GM19240 (cell line): ENCODE data around the gene RASIP1.
"Not testable (repeated sequence)": the region's sequence is repeated elsewhere in the genome, so short reads cannot be mapped to it uniquely, and the experiment has no call there.

Source experiments
- DNase-seq: peaks from one replicate; pipeline ENCODE4 v3.0.0; 2011; ENCODE audit warnings: low spot score; ENCODE audit not compliant: insufficient read length

RASIP1 gene

DNA sequence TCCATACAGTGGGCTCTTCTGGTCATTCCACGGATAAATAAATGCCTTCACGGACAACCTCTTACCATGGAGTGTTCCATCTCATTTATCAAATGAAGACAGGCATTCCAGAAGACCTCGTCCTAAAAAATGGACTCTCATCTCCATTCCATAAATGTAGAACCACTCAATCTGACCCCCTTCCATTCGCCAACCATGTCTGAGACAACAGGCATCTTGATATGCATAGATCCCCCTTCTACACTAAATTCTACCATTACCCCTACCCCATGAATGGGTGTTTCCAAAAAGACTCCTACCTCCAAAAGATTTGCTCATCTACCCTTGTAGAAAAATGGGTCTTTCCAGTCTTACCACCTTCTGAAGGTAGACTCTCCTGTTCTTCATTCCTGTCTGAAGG is 9.0 kb downstream of the RASIP1 start:
- DNase-seq, result no peak

DNA sequence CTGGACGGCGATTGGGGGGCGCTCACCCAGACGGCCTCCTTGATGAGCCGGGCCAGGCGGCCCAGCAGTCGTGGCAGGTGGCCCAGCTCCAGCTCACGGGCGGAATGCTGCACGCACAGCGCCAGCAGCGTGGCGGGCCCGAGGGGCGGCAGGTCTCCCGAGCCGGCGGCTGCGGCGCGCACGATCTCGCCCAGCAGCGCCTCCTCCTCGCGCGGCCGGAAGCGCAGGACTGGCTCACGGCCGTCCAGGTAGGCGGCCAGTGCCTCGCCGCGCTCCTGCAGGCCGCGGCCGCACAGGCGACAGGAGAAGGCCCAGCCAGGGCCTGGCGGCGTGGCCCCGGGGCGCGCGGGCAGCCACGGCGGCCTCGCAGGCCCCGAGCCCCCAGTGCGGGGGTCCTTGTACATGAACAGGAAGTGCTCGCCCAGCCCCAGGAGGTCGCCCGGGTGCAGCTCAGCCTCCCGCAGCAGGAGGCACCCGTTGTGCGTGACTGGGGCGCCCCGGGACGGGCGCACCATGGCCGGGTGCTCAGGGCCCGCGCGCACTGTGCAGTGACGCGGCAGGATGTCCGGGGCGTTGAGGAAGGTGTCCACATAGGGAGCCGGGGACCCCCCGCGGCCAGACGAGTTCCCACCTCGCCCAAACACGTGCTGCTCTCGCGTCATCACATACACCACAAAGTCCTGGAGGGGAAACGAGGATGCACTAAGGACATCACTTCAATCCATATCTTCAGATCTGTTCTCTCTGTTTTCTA is 11.3 kb downstream of the RASIP1 start:
- no peak for DNase-seq

DNA sequence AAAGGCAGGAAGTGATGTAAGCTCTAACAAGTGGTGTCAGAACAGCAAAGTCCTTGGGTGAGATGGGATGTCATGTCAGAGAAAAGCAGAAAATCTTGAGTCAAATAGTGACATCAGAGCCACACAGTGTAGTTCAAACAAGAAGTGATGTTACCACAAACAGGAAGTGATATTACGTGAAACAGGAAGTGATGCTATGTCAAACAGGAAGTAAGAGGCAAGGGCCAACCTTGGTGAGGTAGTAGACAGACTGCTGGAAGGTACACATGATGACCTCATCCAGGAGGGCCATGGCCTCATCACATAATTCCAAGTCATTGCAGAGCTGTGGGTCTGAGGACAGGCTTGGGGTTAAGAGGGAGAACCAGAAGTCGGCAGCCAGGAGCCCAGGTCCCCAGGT is 13.9 kb downstream of the RASIP1 start:
- no peak for DNase-seq

DNA sequence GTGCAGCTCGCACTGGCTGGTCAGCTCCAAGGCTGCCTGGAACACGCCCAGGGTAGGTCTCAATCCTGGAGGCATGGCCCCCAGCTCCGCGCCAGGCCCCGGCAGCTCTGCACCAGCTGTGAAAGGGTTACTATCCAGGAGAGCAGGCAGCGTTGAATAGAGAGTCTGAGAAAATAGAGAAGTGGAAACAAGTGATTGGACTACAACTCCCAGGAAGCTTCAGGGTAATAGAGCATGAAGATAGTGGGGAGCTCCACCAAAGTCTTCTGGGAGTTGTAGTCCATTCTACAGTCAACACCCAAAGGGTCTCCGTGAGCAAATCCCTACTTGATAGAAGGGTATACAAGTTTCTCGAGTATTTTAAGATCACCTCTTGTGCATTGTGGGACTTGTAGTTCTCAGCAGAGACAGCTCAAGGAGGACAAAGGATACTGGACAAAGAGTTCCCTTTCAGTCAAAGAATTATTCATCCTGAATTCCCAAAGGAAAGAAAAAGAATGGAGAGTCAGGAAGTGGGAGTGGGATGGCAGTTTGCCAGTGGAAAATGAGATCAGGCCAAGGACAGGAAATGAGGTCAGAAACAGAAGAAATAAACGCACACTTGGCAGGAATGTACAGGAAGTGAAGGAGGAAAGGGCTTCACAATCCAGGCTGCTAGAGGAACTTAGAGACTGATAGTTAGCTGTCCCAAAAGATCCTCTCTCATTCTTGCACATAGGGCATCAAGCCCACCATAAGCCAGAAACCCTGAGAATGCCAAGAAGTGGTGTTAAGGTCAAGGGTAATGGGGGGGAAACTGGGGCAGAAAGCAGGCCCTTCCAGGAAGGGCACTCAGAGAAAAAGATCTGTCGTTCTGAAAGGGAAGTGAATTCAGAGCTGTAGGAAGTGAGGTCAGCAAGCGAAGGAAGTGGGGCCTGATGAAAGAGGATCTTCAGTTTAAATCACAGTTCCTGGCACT is 15.3 kb downstream of the RASIP1 start:
- DNase-seq, result no peak

DNA sequence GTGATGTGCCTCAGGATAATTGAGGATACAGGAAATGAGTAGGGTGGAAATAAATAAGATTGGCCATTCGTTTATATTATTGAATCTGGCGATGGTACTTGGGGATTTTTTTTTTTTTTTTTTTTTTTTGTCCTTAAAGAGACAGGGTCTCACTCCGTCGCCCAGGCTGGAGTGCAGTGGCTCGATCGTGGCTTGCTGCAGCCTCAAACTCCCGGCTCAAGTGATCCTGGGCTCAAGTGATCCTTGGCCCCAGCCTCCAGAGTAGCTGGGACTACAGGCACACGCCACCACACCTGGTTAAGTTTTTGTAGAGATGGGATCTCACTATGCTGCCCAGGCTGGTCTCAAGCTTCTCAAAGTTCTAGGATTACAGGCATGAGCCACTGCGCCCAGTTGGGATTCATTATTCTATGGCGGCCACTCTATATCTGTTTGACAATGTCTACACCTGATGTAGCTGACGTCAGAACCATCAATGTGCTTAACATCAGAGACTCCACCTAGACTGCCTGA is 18.2 kb downstream of the RASIP1 start:
- DNase-seq, result no peak

DNA sequence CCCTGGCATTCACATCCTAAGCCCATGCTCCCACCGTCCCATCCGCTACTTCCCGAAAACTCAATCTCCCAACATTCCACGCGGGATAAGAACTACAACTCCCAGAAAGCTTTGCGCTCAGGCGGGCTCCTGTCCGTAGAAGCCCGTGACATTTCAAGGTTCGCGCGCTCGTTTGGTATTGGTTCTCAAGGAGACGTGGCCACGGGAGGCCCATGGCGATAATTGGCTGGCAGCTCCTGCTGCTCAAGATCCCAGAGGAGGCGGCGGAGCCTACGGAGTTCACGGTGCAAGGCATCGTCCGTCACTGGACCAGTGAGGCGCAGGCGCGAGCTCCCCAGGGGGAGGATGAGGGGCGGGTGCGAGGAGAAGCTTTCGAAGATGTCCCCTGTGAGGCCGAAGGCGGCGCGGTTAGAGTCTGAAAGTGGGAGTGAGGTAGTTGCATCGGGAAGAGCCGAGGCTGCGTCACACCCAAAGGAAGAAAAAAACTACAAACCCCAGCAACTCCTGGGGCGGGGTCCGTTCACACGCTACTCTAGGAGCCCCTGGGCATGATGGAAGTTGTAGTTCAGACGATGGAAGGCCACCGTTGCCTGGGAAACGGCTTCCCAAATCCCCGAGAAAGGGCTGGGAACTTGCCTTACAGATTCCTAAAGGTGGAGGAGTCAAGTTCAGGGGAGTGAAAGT is 19.7 kb downstream of the RASIP1 start:
- peak; percentile 96 for DNase-seq

DNA sequence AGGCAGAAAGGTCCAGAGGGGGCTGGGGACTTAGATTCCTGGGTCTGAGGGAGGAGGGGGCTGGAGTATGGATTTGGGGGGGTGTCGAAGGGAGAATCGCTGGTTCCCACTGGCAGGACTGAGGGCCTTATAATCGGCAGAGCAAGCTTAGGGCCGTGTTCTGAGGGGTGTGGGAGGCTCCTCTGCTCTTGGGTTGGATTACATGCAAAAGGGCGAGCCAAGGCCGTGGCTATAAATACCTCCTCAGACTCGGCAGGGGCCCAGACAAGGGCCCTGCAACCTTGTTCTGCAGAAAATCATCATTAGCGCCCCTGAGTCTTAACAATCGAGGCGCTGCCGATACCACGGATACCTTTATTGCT is 20.2 kb downstream of the RASIP1 start:
- no peak for DNase-seq

DNA sequence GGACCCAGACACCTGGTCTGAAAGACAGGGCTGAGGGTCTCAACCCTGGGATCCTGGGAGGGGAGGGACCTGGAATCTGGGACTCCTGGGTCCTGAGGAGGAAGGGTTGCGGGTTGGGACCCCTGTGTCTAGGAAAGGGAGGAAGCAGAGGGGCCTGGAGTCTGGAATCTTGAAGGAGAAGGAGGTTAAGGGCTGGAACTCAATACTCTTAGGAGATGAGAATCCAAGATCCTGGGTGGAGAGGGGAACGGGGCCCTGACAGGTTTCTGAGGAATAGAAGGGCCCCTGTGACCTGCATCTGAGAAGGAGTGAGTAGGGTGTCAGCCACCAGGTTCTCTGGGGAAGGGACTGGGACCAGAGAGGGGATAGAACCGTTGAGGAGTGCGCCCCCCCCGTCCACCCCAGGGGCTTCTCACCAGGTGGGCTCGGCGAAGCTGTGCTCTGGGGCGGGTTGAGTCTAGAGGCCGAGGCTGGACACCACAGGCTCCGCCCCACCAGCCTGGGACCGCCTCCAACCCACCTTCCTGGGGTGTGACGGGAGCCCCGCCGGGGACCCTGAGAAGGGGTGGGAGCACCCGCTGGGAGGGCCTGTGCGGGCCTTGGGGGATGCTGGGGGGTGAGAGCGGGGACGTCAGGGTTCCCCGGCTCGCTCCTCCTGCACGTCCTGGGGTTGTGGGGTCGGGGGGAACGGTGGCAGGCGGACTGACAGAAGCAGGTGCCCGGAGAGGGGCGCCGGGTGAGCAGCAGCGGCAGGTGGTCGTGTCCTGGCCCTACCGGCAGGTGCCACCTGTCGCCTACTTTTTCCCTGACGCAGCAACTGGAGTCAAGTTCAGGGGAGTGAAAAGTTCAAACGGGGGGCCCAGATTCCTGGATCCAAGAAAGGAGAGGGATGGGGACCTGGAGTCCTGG is 20.9 kb downstream of the RASIP1 start, which contains the start of gene MAMSTR:
Gene MAMSTR, minus strand, starts transcription at position 463 of the 909 bp plus-strand sequence. CDS start 694 bp downstream, outside the sequence.
- DNase-seq, result no peak

DNA sequence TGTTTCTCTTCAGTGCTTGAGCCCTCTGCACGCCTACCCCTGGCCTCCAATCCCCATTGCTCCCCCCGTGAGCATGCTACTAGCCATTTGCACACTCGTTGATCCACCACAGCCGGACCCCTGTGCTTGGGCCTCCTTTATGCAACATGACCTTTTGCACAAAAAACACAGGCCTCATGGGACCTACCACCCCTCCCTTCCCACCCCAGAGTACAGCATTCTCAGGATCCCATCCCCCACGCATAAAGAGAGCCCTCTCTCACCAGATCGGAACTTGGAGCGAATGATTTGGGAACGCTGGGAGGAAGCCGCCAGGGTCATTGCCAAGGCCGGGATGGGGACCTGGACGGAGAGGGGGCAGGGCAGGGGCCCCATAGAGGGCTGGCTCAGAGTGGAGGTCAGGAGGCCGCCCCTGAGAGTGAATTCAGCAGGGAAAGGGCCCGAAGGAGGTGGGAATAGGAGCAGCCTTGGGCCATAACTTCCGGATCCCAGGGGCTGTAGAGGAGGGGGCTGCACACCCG is 21.6 kb downstream of the RASIP1 start:
- DNase-seq, result no peak

DNA sequence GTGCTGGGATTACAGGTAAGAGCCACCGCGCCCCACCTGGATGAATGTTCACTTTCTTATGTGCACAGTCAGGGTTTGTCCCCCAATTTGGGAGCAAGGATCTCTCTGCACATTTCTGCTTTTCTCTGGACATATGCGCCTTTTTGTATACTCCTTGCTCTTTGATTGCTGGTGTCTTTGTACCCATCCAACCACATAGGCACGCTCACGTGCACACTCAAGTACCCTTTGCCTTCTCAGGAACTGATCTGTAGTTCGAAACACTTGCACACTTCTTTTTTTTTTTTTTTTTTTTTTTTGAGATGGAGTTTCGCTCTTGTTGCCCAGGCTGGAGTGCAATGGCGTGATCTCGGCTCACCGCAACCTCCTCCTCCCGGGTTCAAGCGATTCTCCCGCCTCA is 22.3 kb downstream of the RASIP1 start:
- DNase-seq, result not testable (repeated sequence)

DNA sequence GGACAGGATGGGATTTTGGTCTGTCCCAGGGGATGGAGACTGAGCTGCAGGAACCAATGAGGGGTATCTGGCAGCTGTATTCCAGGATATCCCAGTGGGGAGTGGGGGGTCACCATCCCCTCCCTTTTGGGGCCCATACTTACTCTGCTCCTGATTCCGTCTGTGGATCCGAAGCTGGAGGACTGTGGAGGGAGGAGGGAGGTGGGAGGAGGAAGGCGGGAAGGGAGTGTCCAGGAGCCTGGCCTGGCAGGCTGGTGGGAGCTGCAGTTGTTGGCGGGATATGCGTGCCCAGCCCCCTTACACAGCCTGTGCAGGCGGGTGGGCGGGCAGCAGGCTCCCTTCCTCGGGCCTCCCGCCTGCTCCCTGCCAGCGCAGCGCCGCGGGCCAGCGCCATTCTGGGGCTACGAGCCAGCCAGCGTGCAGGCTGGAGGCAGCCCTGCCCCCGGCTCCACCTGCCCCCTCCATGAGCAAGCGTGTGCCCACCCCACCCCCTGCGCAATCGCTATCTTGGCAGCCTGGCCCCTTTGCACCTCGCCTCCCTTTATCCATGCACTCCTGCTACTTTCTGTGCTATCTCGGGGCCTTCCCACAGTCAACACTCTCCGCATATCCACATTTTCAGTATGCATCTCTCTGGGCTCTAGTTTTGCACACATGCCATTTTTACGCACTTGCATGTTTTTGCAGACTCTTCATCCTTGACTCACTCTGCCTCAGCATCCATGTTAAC is 23.7 kb downstream of the RASIP1 start:
- DNase-seq, result no peak

DNA sequence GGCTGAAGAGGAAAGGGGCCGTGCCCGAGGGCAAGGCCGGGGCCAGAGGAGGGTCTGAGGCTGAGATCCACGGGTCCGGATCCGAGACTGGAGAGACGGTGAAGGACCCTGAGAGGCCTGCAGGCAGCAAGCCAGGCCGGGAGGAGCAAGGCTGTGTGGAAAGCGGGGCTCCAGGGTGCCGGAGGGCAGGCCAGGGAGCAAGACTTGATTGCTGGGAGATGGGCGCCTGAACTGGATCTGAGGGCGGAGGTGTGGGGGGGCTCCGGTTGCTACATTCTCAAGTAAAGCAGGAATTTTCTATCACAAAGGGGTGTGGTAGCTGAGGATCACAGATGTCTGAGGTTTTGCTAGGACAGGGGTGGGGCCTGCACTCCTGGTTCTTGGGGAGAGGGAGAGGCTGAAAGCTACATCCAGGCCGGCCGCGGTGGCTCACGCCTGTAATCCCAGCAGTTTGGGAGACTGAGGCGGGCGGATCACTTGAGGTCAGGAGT is 24.7 kb downstream of the RASIP1 start:
- no peak for DNase-seq

DNA sequence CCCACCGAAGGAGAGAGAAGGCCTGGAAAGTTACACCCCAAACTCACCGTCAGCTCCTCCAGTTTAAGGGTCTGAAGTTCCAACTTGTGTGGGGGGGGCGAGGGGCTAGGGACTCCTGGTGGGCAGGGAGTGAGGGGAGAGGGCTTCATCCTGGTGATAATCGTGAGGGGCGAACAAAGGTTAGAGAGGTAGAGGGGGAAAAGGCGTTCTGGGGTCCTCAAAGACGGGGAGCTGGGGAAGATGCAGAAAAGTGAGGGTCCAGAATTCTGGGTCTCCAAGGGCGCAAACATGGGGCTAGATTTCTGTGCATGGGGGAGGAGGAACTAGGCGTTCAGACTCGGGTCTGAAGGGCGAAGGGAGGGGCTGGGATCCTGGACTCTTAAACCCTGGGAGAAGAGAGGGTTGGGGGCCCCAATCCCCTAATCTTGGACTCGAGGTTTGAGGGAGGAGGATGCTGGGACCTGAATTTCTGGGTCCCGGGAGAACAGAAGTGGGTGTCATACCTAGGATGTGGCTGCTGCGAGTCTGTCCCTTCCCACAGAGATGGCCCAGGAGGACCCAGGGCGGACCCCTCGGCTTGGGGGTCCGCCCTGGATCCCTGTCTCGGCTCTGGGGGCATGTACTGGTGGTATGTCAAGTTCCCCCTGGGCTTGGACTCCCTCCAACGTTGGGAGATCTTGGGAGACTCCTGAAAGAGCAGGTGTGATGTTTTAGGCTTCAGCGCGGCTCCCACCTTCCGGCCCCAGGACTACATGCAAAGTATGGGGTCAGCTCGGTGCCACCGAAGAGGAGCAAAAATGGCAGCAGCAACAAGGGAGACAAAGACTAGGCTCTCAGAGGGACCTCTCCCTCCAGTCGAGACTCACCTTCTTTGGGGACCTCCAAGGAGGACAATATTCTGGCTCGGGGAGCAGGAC is 25.4 kb downstream of the RASIP1 start:
- DNase-seq, result no peak

DNA sequence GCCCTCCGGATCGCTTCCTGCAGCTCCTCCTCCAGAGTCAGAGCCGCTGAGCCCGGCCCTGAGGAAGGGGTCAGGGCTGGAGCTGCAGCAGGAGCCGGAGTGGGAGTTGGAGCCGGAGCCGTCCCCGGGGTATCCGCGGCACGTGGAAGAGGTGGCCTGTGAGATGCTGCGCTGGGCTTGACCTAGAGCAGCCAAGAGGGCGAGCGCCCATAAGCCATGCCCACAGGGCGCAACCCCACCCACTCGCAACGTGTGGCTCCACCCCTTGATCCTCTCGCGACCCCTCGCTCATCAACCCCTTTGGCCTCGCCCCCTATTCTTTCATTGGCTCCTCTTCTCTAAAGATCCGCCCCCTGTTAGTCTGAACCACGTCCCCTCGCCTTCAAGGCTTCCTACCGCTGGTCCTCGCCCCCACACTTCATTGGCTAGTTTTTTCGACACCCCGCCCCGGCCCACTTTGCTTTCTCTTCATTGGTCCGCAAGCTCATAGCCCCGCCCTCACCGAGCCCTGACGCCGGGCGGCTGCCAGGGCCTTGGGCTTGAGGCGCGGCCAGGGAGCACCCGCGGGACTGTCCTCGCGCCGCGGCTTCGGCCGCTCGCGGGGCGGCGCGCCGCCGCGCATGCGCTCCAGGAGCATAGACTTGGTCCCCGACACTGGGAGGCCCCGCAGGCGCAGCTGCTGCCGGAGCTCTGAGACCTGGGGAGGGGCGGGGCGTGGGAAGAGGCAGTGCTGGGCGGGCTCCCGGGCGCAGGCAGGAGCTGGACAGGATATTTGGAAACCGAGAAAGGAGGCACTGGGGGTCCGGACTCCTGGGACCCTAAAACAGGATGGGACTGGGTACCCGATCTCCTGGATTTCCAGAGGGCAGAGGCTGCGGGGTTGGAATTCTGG is 26.3 kb downstream of the RASIP1 start:
- peak; percentile 99 for DNase-seq

DNA sequence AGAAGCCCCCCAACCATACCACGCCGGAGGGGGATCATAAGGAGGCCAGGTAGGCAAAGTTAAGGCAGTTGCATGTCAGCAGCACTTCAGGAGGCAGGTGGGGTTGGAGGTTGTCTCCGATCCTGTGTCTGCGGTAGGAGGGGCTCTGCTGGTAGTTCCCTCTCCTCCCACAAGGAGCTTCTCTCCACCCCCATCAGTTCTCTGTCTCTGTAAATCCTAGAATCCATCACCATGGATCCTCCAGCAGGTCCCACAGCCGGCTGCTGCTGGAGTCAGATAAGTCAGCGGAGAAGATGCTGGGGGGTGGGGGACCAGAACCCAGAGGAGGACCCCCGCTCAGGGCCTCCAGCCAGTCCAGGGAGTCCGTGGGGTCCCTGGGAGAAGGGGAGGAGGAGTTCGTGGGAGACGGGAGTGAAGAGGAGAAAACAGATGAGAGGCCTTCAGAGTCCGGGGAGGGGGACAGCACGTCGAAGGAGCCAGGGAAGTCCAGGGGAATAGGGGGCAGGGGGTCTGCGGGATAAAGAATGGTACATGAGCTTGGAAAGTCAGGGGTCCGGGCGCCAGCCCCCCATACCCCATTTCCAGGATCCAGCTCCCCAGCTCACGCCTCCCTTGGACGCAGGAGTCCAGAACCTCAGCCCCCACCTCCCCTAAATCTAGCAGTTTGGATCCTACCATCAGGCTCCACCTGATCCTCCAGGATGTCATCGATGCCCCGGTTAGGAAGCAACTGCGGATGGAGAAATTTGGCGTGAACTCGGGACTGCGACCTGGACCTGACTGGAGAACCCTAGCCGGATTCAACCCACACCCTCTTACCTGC is 27.2 kb downstream of the RASIP1 start:
- DNase-seq, result no peak

DNA sequence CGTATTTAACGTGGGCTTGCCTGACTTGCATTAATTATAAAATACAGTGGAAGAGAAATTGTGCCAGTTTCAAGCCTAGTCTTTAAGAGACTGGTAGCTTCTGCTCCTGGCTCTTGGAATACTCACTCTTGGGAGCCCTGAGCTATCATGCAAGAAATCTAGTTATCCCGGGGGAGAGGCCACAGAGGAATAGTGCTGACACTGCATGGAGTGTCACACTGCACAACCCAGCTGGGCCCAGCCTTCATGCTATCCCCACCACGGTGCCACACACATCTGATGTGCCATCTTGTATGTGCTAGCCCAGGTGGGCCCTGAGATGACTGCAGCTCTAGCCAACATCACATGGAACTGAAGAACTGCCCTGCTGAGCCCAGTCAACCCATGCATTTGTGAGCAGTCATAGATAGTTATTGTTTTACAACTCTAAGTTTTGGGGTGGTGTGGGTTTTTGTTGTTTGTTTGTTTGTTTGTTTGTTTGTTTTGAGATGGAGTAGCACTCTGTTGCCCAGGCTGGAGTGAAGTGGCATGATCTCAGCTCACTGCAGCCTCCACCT is 29.2 kb downstream of the RASIP1 start:
- no peak for DNase-seq
